GM12878 (cell line): Measurements from ENCODE around the gene GSG1L2. TPM values are rescaled to one million over a fixed set of nuclear protein-coding genes. Genes with fewer than 3 reads are reported as not detected.

Experiments
- CBX5 ChIP-seq: sonication (generic); IDR thresholded peaks from 2 replicates; pipeline ENCODE4 v1.6.1; 2016; ENCODE audit warnings: low read depth, moderate library complexity, mild to moderate bottlenecking, inconsistent platforms
- CUX1 ChIP-seq: IDR thresholded peaks from 2 replicates; pipeline ENCODE4 v1.6.1; 2012; ENCODE audit warnings: improper control_type of control experiment, low read depth, low read length; ENCODE audit not compliant: insufficient replicate concordance
- E2F4 ChIP-seq: IDR thresholded peaks from 2 replicates; pipeline ENCODE4 v1.6.1; 2012; ENCODE audit warnings: low read depth, low read length, improper control_type of control experiment
- NKRF ChIP-seq: fragments of 450-650 bp; conservative IDR thresholded peaks from 2 replicates; pipeline ENCODE4 v1.6.1; 2017; ENCODE audit warnings: mild to moderate bottlenecking, moderate library complexity
- POLR2AphosphoS2 ChIP-seq: IDR thresholded peaks from 2 replicates; pipeline ENCODE4 v1.6.1; 2011; ENCODE audit warnings: low read depth, mild to moderate bottlenecking, low read length, improper control_type of control experiment, moderate library complexity
- SREBF1 ChIP-seq: IDR thresholded peaks from 2 replicates; pipeline ENCODE4 v1.6.1; 2012; ENCODE audit warnings: mild to moderate bottlenecking, low read length
- polyA plus RNA-seq, 11 experiments: library from polyadenylated mRNA; depleted of rRNA in 4 of 11; unstranded in 6 of 11; stranded (reverse) in 5 of 11; fragments of >200 nt; fragmentation: Nextera tagmentation in 4 of 11; fragmentation: Illumina TruSeq in 1 of 11; extraction: Ambion mirVana in 4 of 11; extraction: Trizol in 1 of 11; gene quantifications; 1 replicate in 1 of 11; 2 replicates in 10 of 11; pipeline versions ENCODE4 v1.2.1 to v1.2.3, GENCODE V29; 2011 to 2016; ENCODE audit warnings: inconsistent platforms in 2 of 11, missing spikeins in 2 of 11, low read depth in 1 of 11
- total RNA-seq, 4 experiments: library from RNA; depleted of rRNA in 3 of 4; stranded (reverse); fragments of >200 nt in 3 of 4; fragmentation: Illumina TruSeq in 1 of 4; extraction: Trizol in 1 of 4; gene quantifications; 2 replicates each; pipeline versions ENCODE4 v1.2.1 to v1.2.3, GENCODE V29; 2013 to 2021
- TF ChIP-seq, protein P1 (sequence below): fragments of 150-350 bp; IDR thresholded peaks from 2 replicates; pipeline ENCODE4 v1.6.1; 2014; ENCODE audit warnings: mild to moderate bottlenecking, low read depth, low read length

GSG1L2 gene
- total and polyA plus RNA-seq, 10 of the 15 experiments (the other 5 are each of a cell fraction or from before 2014, with no cell fraction given), result not detected

DNA sequence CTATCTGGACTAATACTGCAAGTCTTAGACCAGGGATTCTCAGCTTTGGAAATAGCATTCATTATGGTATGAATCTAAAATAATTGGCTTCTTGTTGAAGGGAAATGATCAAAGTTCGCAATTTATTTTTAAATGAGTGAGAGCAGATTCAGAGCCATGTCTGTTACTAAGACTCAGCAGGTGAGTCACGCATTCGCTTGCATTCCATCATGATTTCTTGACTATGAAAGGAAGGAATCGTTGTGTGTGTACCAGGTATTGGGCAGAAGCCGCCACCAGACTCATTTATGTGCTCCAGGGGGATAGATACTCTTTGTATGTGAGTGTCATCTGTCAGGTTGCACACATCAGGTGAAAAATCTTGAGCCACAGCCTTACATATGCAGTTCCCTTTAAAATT lies 10.8 kb downstream of the GSG1L2 start (continued):
- TF ChIP-seq E2F4, result no peak
- no peak for TF ChIP-seq NKRF
- TF ChIP-seq CBX5, result no peak
- no peak for TF ChIP-seq CUX1
- no peak for TF ChIP-seq SREBF1
- TF ChIP-seq POLR2AphosphoS2, result no peak
- TF ChIP-seq, protein P1, sequence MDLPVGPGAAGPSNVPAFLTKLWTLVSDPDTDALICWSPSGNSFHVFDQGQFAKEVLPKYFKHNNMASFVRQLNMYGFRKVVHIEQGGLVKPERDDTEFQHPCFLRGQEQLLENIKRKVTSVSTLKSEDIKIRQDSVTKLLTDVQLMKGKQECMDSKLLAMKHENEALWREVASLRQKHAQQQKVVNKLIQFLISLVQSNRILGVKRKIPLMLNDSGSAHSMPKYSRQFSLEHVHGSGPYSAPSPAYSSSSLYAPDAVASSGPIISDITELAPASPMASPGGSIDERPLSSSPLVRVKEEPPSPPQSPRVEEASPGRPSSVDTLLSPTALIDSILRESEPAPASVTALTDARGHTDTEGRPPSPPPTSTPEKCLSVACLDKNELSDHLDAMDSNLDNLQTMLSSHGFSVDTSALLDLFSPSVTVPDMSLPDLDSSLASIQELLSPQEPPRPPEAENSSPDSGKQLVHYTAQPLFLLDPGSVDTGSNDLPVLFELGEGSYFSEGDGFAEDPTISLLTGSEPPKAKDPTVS, result no peak
- TF ChIP-seq, all 136 proteins: peak for 0
